Measurements from ENCODE around the gene DTNBP1. TPM values are rescaled to one million over a fixed set of nuclear protein-coding genes. Genes with fewer than 3 reads are reported as not detected.

DTNBP1 gene
- total RNA-seq, 1 donor from 2014 or later = 11.0 TPM

DNA sequence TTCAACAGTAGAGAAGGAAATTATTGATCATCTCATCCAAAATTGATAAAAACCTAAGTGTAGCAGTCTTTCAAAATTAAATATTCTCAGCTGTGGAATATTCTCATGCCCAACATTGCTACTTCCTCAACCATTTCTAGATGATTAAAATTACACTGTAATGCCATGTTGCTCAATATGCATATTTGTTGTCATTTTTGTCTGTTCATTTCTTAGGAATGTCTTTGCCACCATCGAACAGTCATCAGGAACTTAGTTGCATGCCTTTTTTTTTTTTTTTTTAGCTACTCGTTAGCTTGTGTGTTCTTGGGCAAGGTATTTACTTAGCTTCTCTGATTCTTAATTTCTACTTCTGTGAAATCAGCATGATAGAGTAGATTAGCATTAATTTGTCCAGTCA lies 188.6 kb downstream of the DTNBP1 start:
- DNase-seq (ENCODE audit: low read depth) = no peak
- TF ChIP-seq, protein P1, sequence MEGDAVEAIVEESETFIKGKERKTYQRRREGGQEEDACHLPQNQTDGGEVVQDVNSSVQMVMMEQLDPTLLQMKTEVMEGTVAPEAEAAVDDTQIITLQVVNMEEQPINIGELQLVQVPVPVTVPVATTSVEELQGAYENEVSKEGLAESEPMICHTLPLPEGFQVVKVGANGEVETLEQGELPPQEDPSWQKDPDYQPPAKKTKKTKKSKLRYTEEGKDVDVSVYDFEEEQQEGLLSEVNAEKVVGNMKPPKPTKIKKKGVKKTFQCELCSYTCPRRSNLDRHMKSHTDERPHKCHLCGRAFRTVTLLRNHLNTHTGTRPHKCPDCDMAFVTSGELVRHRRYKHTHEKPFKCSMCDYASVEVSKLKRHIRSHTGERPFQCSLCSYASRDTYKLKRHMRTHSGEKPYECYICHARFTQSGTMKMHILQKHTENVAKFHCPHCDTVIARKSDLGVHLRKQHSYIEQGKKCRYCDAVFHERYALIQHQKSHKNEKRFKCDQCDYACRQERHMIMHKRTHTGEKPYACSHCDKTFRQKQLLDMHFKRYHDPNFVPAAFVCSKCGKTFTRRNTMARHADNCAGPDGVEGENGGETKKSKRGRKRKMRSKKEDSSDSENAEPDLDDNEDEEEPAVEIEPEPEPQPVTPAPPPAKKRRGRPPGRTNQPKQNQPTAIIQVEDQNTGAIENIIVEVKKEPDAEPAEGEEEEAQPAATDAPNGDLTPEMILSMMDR (IDR thresholded peaks at IDR 0.05; ENCODE audit: insufficient read depth, low read length, poor library complexity, severe bottlenecking) = no peak
- H3K27me3 ChIP-seq (ENCODE audit: control insufficient read depth, insufficient read depth, low read length) = no peaks in the 10 kb centered on the region
- no peaks in the 10 kb centered on the region for H3K36me3 ChIP-seq (ENCODE audit: control insufficient read depth, insufficient read depth, low read length)
- no peak overlapping the region for H3K4me3 ChIP-seq (ENCODE audit: low read depth, low read length)

DNA sequence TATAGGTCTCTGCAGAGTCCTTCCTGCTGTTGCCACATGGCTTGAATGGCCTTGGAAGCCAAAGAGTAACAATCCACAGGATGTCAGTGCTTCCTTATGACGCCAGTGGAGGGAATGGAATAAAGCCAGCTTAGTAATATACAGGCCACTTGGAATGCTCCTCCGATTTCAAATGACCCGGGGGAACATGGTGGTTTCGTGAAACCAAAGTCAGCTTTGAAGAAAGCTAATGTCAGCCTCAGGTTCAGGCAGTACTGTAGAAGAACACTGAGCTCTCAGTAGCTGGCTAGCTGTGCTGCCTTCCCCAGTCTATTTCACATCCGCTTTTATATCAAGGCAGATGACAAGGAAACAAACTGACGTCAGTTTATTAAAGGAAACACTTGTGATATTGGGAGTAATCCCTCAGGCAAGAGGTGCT lies 189.1 kb downstream of the DTNBP1 start:
- DNase-seq (ENCODE audit: low read depth) = no peak
- TF ChIP-seq, protein P1 (IDR thresholded peaks at IDR 0.05; ENCODE audit: insufficient read depth, low read length, poor library complexity, severe bottlenecking) = no peak
- H3K27me3 ChIP-seq (ENCODE audit: control insufficient read depth, insufficient read depth, low read length) = no peaks in the 10 kb centered on the region
- no peaks in the 10 kb centered on the region for H3K36me3 ChIP-seq (ENCODE audit: control insufficient read depth, insufficient read depth, low read length)
- H3K4me3 ChIP-seq (ENCODE audit: low read depth, low read length) = no peak overlapping the region

DNA sequence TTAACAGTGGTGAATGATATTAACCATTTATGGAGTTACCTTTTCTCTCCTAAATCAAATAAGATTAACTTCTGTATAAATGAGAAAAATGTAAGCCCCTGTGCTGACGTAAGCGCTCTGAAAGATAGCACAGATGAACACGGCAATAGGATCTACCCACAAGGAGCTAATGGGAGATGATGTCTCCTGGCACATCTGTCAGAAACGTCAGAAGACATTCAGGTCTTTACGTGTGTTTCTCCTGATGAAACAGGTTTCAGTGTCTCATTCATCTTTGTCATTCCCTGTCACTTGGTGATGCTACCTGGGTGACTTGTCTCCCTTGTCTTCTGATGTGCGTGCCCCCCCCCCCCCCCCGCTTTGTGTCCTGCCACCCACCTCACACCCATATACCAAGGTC lies 189.7 kb downstream of the DTNBP1 start:
- H3K4me3 ChIP-seq (ENCODE audit: low read depth, low read length) = no peak overlapping the region
- TF ChIP-seq, protein P1 (IDR thresholded peaks at IDR 0.05; ENCODE audit: insufficient read depth, low read length, poor library complexity, severe bottlenecking) = no peak
- DNase-seq (ENCODE audit: low read depth) = no peak
- H3K36me3 ChIP-seq (ENCODE audit: control insufficient read depth, insufficient read depth, low read length) = no peaks in the 10 kb centered on the region
- no peaks in the 10 kb centered on the region for H3K27me3 ChIP-seq (ENCODE audit: control insufficient read depth, insufficient read depth, low read length)

Data from kidney epithelial cell (primary cell).